Loucy (cell line): Measurements from ENCODE around the gene NPTX1.
A peak's percentile ranks its signal among the peaks of the same experiment; 100 is the strongest.

Experiments
- H2AFZ ChIP-seq: fragments of 200-600 bp; sonication (generic); 2 replicates; pipeline ENCODE4 v1.6.0; 2016; ENCODE audit warnings: antibody characterized with exemption, mild to moderate bottlenecking, low read length, moderate library complexity
- H3F3A ChIP-seq: fragments of 200-600 bp; 2 replicates; pipeline ENCODE4 v1.6.0; 2016; ENCODE audit warnings: antibody characterized with exemption, low read depth, mild to moderate bottlenecking
- H3K27me3 ChIP-seq: fragments of 200-600 bp; sonication (generic); 2 replicates; pipeline ENCODE4 v1.6.1; 2014; ENCODE audit warnings: low read length, mild to moderate bottlenecking; ENCODE audit not compliant: insufficient read depth, poor library complexity, severe bottlenecking
- H3K36me3 ChIP-seq: fragments of 200-600 bp; sonication (generic); 2 replicates; pipeline ENCODE4 v1.6.1; 2016; ENCODE audit warnings: low read length; ENCODE audit not compliant: insufficient read depth
- H3K4me1 ChIP-seq: fragments of 200-600 bp; sonication (generic); 2 replicates; pipeline ENCODE4 v1.5.1; 2014; ENCODE audit warnings: low read length, mild to moderate bottlenecking; ENCODE audit not compliant: insufficient read depth, poor library complexity, severe bottlenecking
- H3K4me2 ChIP-seq: fragments of 200-600 bp; sonication (generic); 2 replicates; pipeline ENCODE4 v1.6.0; 2014; ENCODE audit warnings: antibody characterized with exemption, low read length, low read depth, mild to moderate bottlenecking; ENCODE audit not compliant: poor library complexity, severe bottlenecking
- H3K4me3 ChIP-seq: fragments of 200-600 bp; sonication (generic); 2 replicates; pipeline ENCODE4 v1.5.1; 2014; ENCODE audit warnings: low read length, mild to moderate bottlenecking, mixed read lengths; ENCODE audit not compliant: poor library complexity, severe bottlenecking
- H3K79me2 ChIP-seq: fragments of 200-600 bp; sonication (generic); 2 replicates; pipeline ENCODE4 v1.6.1; 2014; ENCODE audit warnings: low read length; ENCODE audit not compliant: insufficient read depth
- H3K9ac ChIP-seq: fragments of 200-600 bp; sonication (generic); 2 replicates; pipeline ENCODE4 v1.6.0; 2014; ENCODE audit warnings: mild to moderate bottlenecking, low read depth, low read length, moderate library complexity; ENCODE audit not compliant: poor library complexity, severe bottlenecking
- H3K9me2 ChIP-seq: fragments of 200-600 bp; sonication (generic); replicated peaks from 2 replicates; pipeline ENCODE4 v1.6.1; 2016; ENCODE audit warnings: low read depth, low read length, mixed read lengths
- H3K9me3 ChIP-seq: fragments of 200-600 bp; sonication (generic); 2 replicates; pipeline ENCODE4 v1.6.1; 2014; ENCODE audit warnings: mild to moderate bottlenecking, antibody characterized with exemption, low read length, low read depth; ENCODE audit not compliant: insufficient read depth
- H4K20me1 ChIP-seq: fragments of 200-600 bp; sonication (generic); 2 replicates; pipeline ENCODE4 v1.6.0; 2014; ENCODE audit warnings: antibody characterized with exemption, low read length, mild to moderate bottlenecking; ENCODE audit not compliant: insufficient read depth, poor library complexity, severe bottlenecking
- EZH2phosphoT487 ChIP-seq: fragments of 200-600 bp; IDR thresholded peaks from 2 replicates; pipeline ENCODE4 v1.6.1; 2018; ENCODE audit warnings: antibody characterized with exemption, mild to moderate bottlenecking, moderate library complexity, borderline replicate concordance
- TF ChIP-seq, protein P1 (sequence below): fragments of 200-600 bp; sonication (generic); conservative IDR thresholded peaks from 2 replicates; pipeline ENCODE4 v1.5.1; 2014; ENCODE audit warnings: mild to moderate bottlenecking, antibody characterized with exemption, low read length

The NPTX1 gene

GRCh38 chr17:80441598-80442322, 34.6 kb downstream of the NPTX1 start:
- Histone ChIP-seq H2AFZ (no peak overlapping the region), H4K20me1 (no peaks in the 10 kb centered on the region), H3K9me2 (no peaks in the 10 kb centered on the region), H3K36me3 (no peaks in the 10 kb centered on the region), H3K4me1 (no peaks in the 10 kb centered on the region), H3F3A (no peaks in the 10 kb centered on the region), H3K4me2 (no peak overlapping the region), H3K79me2 (no peaks in the 10 kb centered on the region), H3K9ac (no peak overlapping the region), H3K27me3 (no peaks in the 10 kb centered on the region), H3K9me3 (no peaks in the 10 kb centered on the region), H3K4me3 (no peak overlapping the region)
- TF ChIP-seq, protein P1, sequence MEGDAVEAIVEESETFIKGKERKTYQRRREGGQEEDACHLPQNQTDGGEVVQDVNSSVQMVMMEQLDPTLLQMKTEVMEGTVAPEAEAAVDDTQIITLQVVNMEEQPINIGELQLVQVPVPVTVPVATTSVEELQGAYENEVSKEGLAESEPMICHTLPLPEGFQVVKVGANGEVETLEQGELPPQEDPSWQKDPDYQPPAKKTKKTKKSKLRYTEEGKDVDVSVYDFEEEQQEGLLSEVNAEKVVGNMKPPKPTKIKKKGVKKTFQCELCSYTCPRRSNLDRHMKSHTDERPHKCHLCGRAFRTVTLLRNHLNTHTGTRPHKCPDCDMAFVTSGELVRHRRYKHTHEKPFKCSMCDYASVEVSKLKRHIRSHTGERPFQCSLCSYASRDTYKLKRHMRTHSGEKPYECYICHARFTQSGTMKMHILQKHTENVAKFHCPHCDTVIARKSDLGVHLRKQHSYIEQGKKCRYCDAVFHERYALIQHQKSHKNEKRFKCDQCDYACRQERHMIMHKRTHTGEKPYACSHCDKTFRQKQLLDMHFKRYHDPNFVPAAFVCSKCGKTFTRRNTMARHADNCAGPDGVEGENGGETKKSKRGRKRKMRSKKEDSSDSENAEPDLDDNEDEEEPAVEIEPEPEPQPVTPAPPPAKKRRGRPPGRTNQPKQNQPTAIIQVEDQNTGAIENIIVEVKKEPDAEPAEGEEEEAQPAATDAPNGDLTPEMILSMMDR: no peak
- TF ChIP-seq EZH2phosphoT487: no peak

- Histone ChIP-seq H2AFZ (no peak overlapping the region), H3K9me2 (no peaks in the 10 kb centered on the region)
- TF ChIP-seq, protein P1: 0 out of 2 replicates have a peak, but pooled peaks have one; percentile 19
- TF ChIP-seq EZH2phosphoT487: no peak
These were observed 35.3 kb downstream of the NPTX1 start for GRCh38 chr17:80441133-80441578.

GRCh38 chr17:80439499-80439898, 36.9 kb downstream of the NPTX1 start:
- Histone ChIP-seq H3K4me3 (no peak overlapping the region), H3K9me3 (no peaks in the 10 kb centered on the region), H3K4me1 (no peaks in the 10 kb centered on the region), H3K79me2 (no peaks in the 10 kb centered on the region), H3F3A (no peaks in the 10 kb centered on the region), H4K20me1 (no peaks in the 10 kb centered on the region), H3K9me2 (no peaks in the 10 kb centered on the region), H3K9ac (no peak overlapping the region), H3K4me2 (no peak overlapping the region), H2AFZ (no peak overlapping the region), H3K36me3 (no peaks in the 10 kb centered on the region), H3K27me3 (no peaks in the 10 kb centered on the region)
- no peak for TF ChIP-seq EZH2phosphoT487
- TF ChIP-seq, protein P1: no peak

More at GRCh38 chr17:80441133-80441578, 35.3 kb downstream of the NPTX1 start:
- Histone ChIP-seq H3F3A (no peaks in the 10 kb centered on the region), H3K27me3 (no peaks in the 10 kb centered on the region), H3K36me3 (no peaks in the 10 kb centered on the region), H3K4me1 (no peaks in the 10 kb centered on the region), H3K4me3 (no peak overlapping the region), H4K20me1 (no peaks in the 10 kb centered on the region), H3K4me2 (no peak overlapping the region), H3K9me3 (no peaks in the 10 kb centered on the region), H3K9ac (no peak overlapping the region), H3K79me2 (no peaks in the 10 kb centered on the region)
